Upper lobe of left lung (tissue), 4 donors: ENCODE measurements around the gene BTBD9.

Experiments used
- POLR2AphosphoS5 ChIP-seq, 2 donors: sonication (generic); formaldehyde crosslinking; IDR thresholded peaks; one replicate each; pipeline ENCODE4 v1.5.1; 2017; ENCODE audit warnings: antibody characterized with exemption in 2 of 2
- TF ChIP-seq, protein P1 (sequence below), 6 experiments: fragments of 450-650 bp in 4 of 6; fragments of 200-600 bp in 2 of 6; sonication (generic) in 2 of 6; IDR thresholded peaks; one replicate each; pipeline ENCODE4 v1.5.1; 2016 to 2019; ENCODE audit warnings: antibody characterized with exemption in 6 of 6

DNA sequence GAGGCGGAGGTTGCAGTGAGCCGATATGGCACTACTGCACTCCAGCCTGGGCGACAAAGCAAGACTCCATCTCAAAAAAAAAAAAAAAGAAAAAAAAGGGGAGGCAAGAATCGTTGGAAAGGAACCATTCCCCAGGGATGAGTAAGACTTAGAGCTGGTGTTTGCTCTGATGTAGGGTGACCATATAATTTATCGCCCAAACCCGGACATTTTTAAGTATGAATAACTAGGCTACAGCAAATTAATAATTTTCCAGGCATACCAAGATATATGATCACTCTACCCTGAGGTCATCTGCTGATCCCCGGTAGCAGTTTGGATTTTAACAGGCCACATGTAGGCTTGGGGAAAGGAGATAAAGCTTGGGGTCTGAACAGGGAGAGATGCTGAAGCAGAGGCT, 260.9 kb downstream of the BTBD9 start:
- TF ChIP-seq, protein P1, sequence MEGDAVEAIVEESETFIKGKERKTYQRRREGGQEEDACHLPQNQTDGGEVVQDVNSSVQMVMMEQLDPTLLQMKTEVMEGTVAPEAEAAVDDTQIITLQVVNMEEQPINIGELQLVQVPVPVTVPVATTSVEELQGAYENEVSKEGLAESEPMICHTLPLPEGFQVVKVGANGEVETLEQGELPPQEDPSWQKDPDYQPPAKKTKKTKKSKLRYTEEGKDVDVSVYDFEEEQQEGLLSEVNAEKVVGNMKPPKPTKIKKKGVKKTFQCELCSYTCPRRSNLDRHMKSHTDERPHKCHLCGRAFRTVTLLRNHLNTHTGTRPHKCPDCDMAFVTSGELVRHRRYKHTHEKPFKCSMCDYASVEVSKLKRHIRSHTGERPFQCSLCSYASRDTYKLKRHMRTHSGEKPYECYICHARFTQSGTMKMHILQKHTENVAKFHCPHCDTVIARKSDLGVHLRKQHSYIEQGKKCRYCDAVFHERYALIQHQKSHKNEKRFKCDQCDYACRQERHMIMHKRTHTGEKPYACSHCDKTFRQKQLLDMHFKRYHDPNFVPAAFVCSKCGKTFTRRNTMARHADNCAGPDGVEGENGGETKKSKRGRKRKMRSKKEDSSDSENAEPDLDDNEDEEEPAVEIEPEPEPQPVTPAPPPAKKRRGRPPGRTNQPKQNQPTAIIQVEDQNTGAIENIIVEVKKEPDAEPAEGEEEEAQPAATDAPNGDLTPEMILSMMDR (IDR thresholded peaks at IDR 0.05), result no peak
- TF ChIP-seq POLR2AphosphoS5 (IDR thresholded peaks at IDR 0.05), result no peak
